ENCODE results near the gene RARG. TPM values are rescaled to one million over a fixed set of nuclear protein-coding genes. Genes with fewer than 3 reads are reported as not detected.
A peak's percentile ranks its signal among the peaks of the same experiment; 100 is the strongest.

The RARG gene
- total RNA-seq, 1 experiment from 2014 or later = 118 TPM

- BruUV-seq (replicated peaks) = TSS peak; percentile 63
- Histone ChIP-seq H3F3A (ENCODE audit: insufficient read depth, low read depth) (peaks cover 28% of the 10 kb centered on the region), H3K9me2 (ENCODE audit: insufficient read depth) (no peaks in the 10 kb centered on the region), H2AFZ (no peak overlapping the region), H3K27ac (no peak overlapping the region), H3K36me3 (ENCODE audit: low read depth) (no peaks in the 10 kb centered on the region), H3K4me3 (peak overlapping the region; percentile 99; the same call in 1 of the 2 replicates), H4K20me1 (ENCODE audit: insufficient read depth) (no peaks in the 10 kb centered on the region), H3K79me2 (ENCODE audit: low read depth) (peaks cover 15% of the 10 kb centered on the region), H3K9me3 (ENCODE audit: insufficient read depth, low read depth) (no peaks in the 10 kb centered on the region), H3K4me1 (replicated peaks; ENCODE audit: insufficient read depth) (peaks cover 25% of the 10 kb centered on the region), H3K27me3 (ENCODE audit: insufficient read depth, low read depth) (no peaks in the 10 kb centered on the region), H3K4me2 (peak overlapping the region; percentile 95)
- ChIA-PET POLR2A (ENCODE audit: unreplicated experiment) (no interaction called here), CTCF (no interaction called here)
- no peak for DNase-seq
- intact Hi-C loops (cut with micrococcal nuclease; ENCODE audit: unreplicated experiment) = no loop called here
- no peak for TF ChIP-seq CTCF (conservative IDR thresholded peaks at IDR 0.05)
- no peak for TF ChIP-seq EZH2 (IDR thresholded peaks at IDR 0.05; ENCODE audit: low read depth)
Measured at GRCh38 chr12:53253298-53253697, 21.3 kb upstream of the RARG start.

GRCh38 chr12:53252349-53252916 is 20.4 kb upstream of the RARG start:
- Histone ChIP-seq H3K79me2 (ENCODE audit: low read depth) (peaks cover 15% of the 10 kb centered on the region), H3K9me3 (ENCODE audit: insufficient read depth, low read depth) (no peaks in the 10 kb centered on the region), H3K4me1 (replicated peaks; ENCODE audit: insufficient read depth) (peaks cover 25% of the 10 kb centered on the region), H3K36me3 (ENCODE audit: low read depth) (no peaks in the 10 kb centered on the region), H3K27ac (peak overlapping the region; percentile 64), H3F3A (ENCODE audit: insufficient read depth, low read depth) (peaks cover 28% of the 10 kb centered on the region), H2AFZ (peak overlapping the region; percentile 99), H3K9me2 (ENCODE audit: insufficient read depth) (no peaks in the 10 kb centered on the region), H3K4me3 (peak overlapping the region; percentile 99), H4K20me1 (ENCODE audit: insufficient read depth) (no peaks in the 10 kb centered on the region), H3K4me2 (peak overlapping the region; percentile 95), H3K27me3 (ENCODE audit: insufficient read depth, low read depth) (no peaks in the 10 kb centered on the region)
- BruUV-seq (replicated peaks) = no TSS peak
- ChIA-PET CTCF (no interaction called here), POLR2A (ENCODE audit: unreplicated experiment) (interaction anchor here (0.6 to 0.7 kb wide), 2 partner anchors 39 to 80 kb away, joined by 4 read pairs; no protein-coding TSS in a partner anchor)
- intact Hi-C loops (cut with micrococcal nuclease; ENCODE audit: unreplicated experiment) = loop anchor here (1.0 kb wide), 1 partner anchor 153 kb away; no protein-coding TSS in a partner anchor
- peak; percentile 81 to 83 for DNase-seq
- TF ChIP-seq EZH2 (IDR thresholded peaks at IDR 0.05; ENCODE audit: low read depth) (no peak), CTCF (conservative IDR thresholded peaks at IDR 0.05) (peak; percentile 3; the same call in 1 of the 2 replicates)

- Histone ChIP-seq H3K27me3 (ENCODE audit: insufficient read depth, low read depth) (no peaks in the 10 kb centered on the region), H3K4me3 (peak overlapping the region; percentile 99), H3K9me3 (ENCODE audit: insufficient read depth, low read depth) (no peaks in the 10 kb centered on the region), H3K9me2 (ENCODE audit: insufficient read depth) (no peaks in the 10 kb centered on the region), H3K4me1 (replicated peaks; ENCODE audit: insufficient read depth) (peaks cover 25% of the 10 kb centered on the region), H2AFZ (peak overlapping the region; percentile 99), H3K36me3 (ENCODE audit: low read depth) (no peaks in the 10 kb centered on the region), H3K4me2 (peak overlapping the region; percentile 95), H4K20me1 (ENCODE audit: insufficient read depth) (no peaks in the 10 kb centered on the region), H3K27ac (peak overlapping the region; percentile 64), H3F3A (ENCODE audit: insufficient read depth, low read depth) (peaks cover 28% of the 10 kb centered on the region), H3K79me2 (ENCODE audit: low read depth) (peaks cover 15% of the 10 kb centered on the region)
- CTCF ChIA-PET = interaction anchor here (0.5 to 1.2 kb wide), 9 partner anchors 16 to 61 kb away, joined by 3 to 7 read pairs (median 3); partner anchors contain the start of genes ESPL1 and MYG1
- intact Hi-C loops (cut with micrococcal nuclease; ENCODE audit: unreplicated experiment) = loop anchor here (1.0 kb wide), 4 partner anchors 19 to 152 kb away; partner anchors contain the start of gene RARG
- POLR2A ChIA-PET (ENCODE audit: unreplicated experiment) = interaction anchor here (0.5 to 0.9 kb wide), 4 partner anchors 30 to 756 kb away, joined by 3 to 5 read pairs (median 4); partner anchors contain the start of gene SPRYD3
- BruUV-seq (replicated peaks) = TSS peak; percentile 75
- no peak for TF ChIP-seq EZH2 (IDR thresholded peaks at IDR 0.05; ENCODE audit: low read depth)
- peak; percentile 58 for TF ChIP-seq CTCF (conservative IDR thresholded peaks at IDR 0.05)
- peak; percentile 76 to 85 for DNase-seq
Measured at GRCh38 chr12:53251477-53252348, 19.7 kb upstream of the RARG start.
